Progenitor cell of endocrine pancreas (in vitro differentiated cells): Measurements from ENCODE around the gene BTK. TPM values are rescaled to one million over a fixed set of nuclear protein-coding genes. Genes with fewer than 3 reads are reported as not detected.
"Not testable (repeated sequence)": the region's sequence is repeated elsewhere in the genome, so short reads cannot be mapped to it uniquely, and the experiment has no call there.

Source experiments
- DNase-seq: peaks from one replicate; pipeline ENCODE4 v3.0.0; 2021; ENCODE audit warnings: low spot score; ENCODE audit not compliant: unreplicated experiment
- H3K27ac Mint-ChIP-seq: 2 replicates; pipeline ENCODE4 v1.8.0; 2021; ENCODE audit warnings: mild to moderate bottlenecking, moderate library complexity, mixed read lengths
- H3K27me3 Mint-ChIP-seq: 2 replicates; pipeline ENCODE4 v1.8.0; 2021; ENCODE audit warnings: mixed read lengths
- H3K36me3 Mint-ChIP-seq: 2 replicates; pipeline ENCODE4 v1.8.0; 2022; ENCODE audit warnings: mixed read lengths; ENCODE audit not compliant: insufficient read depth
- H3K4me1 Mint-ChIP-seq: 2 replicates; pipeline ENCODE4 v1.8.0; 2021; ENCODE audit warnings: low read depth, mixed read lengths
- H3K4me3 Mint-ChIP-seq: 2 replicates; pipeline ENCODE4 v1.8.0; 2021; ENCODE audit warnings: low read depth, mild to moderate bottlenecking, moderate library complexity, mixed read lengths
- H3K9me3 Mint-ChIP-seq: 2 replicates; pipeline ENCODE4 v1.8.0; 2021; ENCODE audit warnings: low read depth, mixed read lengths
- total RNA-seq: library from RNA; stranded (reverse); gene quantifications from 2 replicates; pipeline ENCODE4 v1.2.1, GENCODE V29; 2021
- TF ChIP-seq, protein P1 (sequence below): fragments of 200-600 bp; sonication (generic); IDR thresholded peaks from one replicate; pipeline ENCODE4 v1.5.0; 2021; ENCODE audit warnings: antibody characterized with exemption, mild to moderate bottlenecking; ENCODE audit not compliant: unreplicated experiment

BTK gene
- total RNA-seq, 1 donor from 2014 or later, result not detected

DNA sequence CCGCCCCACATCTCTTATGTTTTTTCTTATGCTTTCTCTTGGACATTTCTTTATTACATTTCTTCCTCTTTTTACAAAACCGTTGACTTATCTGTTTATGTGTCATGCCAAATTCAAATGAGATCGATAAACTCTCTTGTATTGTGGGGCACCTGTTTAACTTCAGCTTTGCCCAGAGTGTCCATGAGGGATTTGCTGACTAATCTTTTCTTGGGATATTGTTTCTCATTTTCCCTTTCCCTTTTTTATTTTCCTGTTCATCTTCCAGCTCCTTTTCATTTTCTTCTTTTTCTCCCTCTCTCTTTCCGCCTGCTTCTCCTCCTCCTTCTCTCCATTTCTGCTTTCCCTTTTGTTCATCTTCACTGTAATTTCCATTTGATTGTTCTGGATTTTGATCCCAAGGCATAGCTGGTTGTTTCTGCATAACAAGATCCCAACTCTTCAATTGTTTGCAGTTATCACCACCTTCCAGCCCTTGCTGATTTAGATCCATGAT, 48.2 kb downstream of the BTK start:
- TF ChIP-seq, protein P1, sequence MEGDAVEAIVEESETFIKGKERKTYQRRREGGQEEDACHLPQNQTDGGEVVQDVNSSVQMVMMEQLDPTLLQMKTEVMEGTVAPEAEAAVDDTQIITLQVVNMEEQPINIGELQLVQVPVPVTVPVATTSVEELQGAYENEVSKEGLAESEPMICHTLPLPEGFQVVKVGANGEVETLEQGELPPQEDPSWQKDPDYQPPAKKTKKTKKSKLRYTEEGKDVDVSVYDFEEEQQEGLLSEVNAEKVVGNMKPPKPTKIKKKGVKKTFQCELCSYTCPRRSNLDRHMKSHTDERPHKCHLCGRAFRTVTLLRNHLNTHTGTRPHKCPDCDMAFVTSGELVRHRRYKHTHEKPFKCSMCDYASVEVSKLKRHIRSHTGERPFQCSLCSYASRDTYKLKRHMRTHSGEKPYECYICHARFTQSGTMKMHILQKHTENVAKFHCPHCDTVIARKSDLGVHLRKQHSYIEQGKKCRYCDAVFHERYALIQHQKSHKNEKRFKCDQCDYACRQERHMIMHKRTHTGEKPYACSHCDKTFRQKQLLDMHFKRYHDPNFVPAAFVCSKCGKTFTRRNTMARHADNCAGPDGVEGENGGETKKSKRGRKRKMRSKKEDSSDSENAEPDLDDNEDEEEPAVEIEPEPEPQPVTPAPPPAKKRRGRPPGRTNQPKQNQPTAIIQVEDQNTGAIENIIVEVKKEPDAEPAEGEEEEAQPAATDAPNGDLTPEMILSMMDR, result no peak
- Mint-ChIP-seq H3K27me3 (no peaks in the 10 kb centered on the region), H3K4me1 (peaks cover 2% of the 10 kb centered on the region), H3K27ac (no peak overlapping the region), H3K4me3 (no peak overlapping the region), H3K36me3 (peaks cover 3% of the 10 kb centered on the region), H3K9me3 (peaks cover 34% of the 10 kb centered on the region)
- no peak for DNase-seq

DNA sequence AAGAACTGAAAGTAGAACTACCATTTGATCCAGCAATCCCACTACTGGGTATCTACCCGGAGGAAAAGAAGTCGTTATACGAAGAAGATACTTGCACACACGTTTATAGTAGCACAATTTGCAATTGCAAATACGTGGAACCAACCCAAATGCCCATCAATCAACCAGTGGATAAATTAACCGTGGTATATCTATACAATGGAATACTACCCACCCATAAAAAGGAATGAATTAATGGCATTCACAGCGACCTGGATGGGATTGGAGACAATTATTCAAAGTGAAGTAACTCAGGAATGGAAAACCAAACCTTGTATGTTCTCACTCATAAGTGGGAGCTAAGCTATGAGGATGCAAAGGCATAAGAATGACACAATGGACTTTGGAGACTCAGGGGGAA, 51.7 kb downstream of the BTK start:
- H3K9me3 Mint-ChIP-seq, result peaks cover 44% of the 10 kb centered on the region
- not testable (repeated sequence) for H3K4me1 Mint-ChIP-seq, H3K27me3 Mint-ChIP-seq, H3K4me3 Mint-ChIP-seq, DNase-seq, H3K27ac Mint-ChIP-seq, H3K36me3 Mint-ChIP-seq

DNA sequence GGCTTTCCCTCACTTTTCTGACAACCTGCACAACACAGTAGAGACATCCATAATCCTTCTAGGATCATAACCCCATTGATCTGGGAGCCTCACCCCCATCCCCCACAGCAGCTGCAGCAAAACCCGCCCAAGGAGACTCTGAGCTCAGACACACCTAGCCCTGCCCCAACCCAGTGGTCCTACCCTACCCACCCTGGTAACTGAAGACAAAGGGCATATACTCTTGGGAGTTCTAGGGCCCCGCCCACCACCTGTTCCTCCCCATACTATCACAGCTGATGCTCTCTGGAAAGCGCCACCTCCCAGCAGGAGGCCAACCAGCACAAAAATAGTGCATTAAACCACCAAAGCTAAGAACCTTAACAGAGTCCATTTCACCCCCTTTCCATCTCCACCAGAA, 59.4 kb downstream of the BTK start:
- not testable (repeated sequence) for H3K4me3 Mint-ChIP-seq, H3K36me3 Mint-ChIP-seq, H3K27ac Mint-ChIP-seq, H3K4me1 Mint-ChIP-seq, DNase-seq, H3K27me3 Mint-ChIP-seq
- peaks cover 25% of the 10 kb centered on the region for H3K9me3 Mint-ChIP-seq

DNA sequence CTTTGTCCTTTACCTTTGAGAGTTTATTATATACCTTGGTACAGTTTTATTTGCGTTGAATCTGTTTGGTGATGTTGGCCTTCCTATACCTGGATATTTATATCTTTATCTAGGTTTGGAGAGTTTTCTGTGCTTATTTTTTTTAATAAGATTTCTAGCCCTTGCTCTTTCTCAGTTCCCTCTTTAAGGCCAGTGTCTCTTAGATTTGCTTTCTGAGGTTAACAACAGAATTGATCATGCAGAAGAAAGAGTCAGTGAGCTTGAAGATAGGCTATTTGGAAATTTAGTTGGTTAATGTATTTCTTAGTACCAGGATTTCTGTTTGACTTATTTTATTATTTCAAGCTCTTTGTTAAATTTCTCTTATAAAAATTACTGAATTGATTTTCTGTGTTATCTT, 82.2 kb downstream of the BTK start:
- DNase-seq, result no peak
- H3K36me3 Mint-ChIP-seq, result no peaks in the 10 kb centered on the region
- H3K4me3 Mint-ChIP-seq, result no peak overlapping the region
- TF ChIP-seq, protein P1, result no peak
- H3K27me3 Mint-ChIP-seq, result no peaks in the 10 kb centered on the region
- H3K9me3 Mint-ChIP-seq, result peaks cover 22% of the 10 kb centered on the region
- H3K4me1 Mint-ChIP-seq, result peaks cover 1% of the 10 kb centered on the region
- H3K27ac Mint-ChIP-seq, result no peak overlapping the region

Other genes with a start within 250 kb of the BTK start
- 0.29 and 0.44 TPM in 2 replicates for gene DRP2, start 166.4 kb downstream of the BTK start, total RNA-seq
- 0.13 and 0.26 TPM in 2 replicates for gene TAF7L, start 94.9 kb downstream of the BTK start, total RNA-seq
- 15.7 and 16.5 TPM in 2 replicates for gene TIMM8A, start 37.4 kb downstream of the BTK start, total RNA-seq
- 306 and 310 TPM in 2 replicates for gene RPL36A, start 4.8 kb upstream of the BTK start, total RNA-seq
- 35.9 and 36.7 TPM in 2 replicates for gene GLA, start 21.7 kb upstream of the BTK start, total RNA-seq
- 72.4 and 77.8 TPM in 2 replicates for gene HNRNPH2, start 22.0 kb upstream of the BTK start, total RNA-seq
- 19.7 and 21.9 TPM in 2 replicates for gene ARMCX4, start 99.3 kb upstream of the BTK start, total RNA-seq
- gene ARMCX1, start 164.4 kb upstream of the BTK start, total RNA-seq, result 29.6 and 31.6 TPM in 2 replicates
- gene ARMCX6, start 231.8 kb upstream of the BTK start, total RNA-seq, result 77.1 and 84.0 TPM in 2 replicates
- 64.7 and 70.4 TPM in 2 replicates for gene ARMCX3, start 237.0 kb upstream of the BTK start, total RNA-seq